Activated CD4-positive, alpha-beta T cell treated with anti-CD3 and anti-CD28 coated beads, Interleukin-2, Interleukin-4, amounts not matched to agents 100 ng/mL and 50 ng/mL, durations not matched to agents 16 hours and 8 hours (primary cell): ENCODE measurements around the gene HOOK2.
A peak's percentile ranks its signal among the peaks of the same experiment; 100 is the strongest.
"Not testable (repeated sequence)": the region's sequence is repeated elsewhere in the genome, so short reads cannot be mapped to it uniquely, and the experiment has no call there.

Experiments
- DNase-seq: peaks from one replicate; pipeline ENCODE4 v3.0.0-alpha.2; 2020; ENCODE audit warnings: low spot score

HOOK2 gene

DNA sequence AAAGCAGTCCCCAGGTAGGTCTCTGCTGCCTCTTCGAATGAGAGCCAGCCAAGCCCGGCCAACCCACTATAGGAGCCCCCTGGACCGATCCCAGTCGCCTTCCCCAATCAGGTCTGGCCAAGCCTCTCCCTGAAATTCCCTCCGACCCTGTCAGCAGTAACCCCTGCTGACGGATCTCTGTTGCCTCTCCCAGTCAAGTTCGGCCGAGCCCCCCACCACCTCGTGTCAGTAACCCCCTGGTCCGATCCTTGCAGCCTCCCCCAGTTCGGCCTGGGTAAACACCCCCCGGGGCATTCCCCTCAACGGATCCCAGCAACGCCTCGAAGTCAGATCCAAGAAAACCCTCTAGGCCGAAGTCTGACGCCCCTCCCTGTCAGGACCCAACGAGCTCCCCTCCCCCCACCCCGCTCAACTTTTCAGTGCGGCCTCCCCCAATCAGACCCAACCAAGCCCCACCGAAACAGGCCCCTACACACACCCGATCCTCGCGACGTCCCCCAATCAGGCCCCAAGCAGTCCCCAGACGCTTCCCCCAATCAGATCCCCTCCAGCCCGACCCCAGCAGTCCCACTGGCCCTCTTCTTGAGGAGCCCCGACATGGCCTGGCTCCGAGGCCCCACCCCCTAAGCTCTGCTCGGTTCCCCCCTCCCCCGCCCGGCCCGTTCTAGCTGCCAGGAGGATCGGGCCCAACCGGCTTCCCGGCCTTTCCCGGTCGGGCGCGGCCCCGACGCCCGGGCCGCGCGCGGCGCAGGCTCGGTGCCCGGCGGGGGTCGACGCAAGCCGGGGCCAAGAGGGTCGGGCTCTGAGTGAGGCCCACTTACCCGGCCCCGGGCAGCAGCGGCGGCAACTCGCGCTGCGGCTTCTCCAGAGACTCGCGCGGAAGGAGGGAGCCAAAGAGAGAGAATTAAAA lies 53.4 kb downstream of the HOOK2 start:
- DNase-seq, result peak; percentile 41

DNA sequence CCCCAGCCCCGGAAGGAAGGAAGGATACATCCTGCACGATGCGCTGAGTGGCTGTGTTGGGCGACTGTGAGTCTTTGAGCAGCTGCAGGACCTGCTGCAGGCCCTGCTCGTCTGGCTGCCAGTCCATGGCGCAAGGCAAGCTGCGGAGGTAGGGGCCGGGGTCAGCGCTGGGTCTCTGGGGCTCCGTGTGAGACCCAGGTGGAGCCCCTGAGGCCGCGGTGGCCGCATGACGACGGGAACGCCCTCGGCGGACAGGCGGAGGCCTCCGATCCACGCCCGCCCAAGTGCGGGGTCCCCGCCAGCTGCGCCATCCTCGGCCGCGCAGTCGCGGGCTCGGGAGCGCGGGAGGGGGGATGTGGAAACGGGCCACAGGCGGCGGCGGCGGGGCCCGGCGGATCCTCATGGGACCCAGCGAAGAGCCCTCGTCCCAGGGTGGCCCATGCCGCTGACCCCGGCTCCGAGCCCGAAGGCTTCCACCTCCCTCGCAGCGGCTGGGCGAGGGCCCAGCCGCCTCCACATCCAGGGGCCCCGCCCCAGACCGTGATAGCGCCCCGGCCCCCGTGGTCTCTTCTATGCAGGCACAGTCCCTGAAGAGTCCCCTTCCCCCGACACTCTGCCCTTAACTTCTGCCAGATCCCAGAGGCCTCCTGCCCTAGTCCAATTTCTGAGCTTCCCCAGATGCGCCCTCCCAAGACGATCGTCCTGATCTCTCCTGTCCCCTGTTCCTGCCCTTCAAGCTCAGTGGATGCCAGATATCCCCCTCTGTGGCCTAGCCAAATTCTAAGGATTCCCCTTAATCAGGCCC lies 54.3 kb downstream of the HOOK2 start:
- no peak for DNase-seq

DNA sequence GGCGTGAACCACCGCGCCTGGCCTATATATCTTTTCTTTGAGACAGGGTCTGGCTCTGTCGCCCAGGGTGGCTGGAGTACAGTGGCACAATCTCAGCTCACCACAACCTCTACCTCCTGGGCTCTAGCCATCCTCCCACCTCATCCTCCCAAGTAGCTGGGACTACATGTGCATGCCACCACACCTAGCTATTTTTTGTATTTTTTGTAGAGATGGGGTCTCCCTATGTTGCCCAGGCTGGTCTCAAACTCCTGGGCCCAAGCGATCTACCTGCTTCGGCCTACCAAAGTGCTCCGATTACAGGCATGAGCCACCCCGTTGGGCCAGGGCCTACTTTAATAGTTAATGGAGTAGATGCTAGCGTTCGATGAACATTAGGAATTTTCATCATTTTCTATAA lies 55.1 kb downstream of the HOOK2 start:
- DNase-seq, result no peak

DNA sequence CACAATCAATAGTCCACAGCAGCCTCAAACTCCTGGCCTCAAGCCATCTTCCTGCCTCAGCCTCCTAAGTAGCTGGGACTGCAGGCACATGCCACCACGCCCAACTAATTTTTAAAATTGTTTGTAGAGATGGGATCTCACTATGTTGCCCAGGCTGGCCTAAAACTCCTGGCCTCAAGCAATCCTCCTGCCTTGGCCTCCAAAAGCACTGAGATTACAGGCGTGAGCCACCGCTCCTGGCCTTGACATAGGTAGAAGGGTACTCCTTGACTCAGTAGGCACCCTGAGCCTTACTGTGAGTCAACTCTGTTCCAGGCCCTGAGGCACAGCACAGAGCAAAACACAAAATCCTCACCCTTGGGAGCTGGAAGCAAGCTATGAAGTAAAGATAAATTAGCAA lies 59.4 kb downstream of the HOOK2 start:
- no peak for DNase-seq

DNA sequence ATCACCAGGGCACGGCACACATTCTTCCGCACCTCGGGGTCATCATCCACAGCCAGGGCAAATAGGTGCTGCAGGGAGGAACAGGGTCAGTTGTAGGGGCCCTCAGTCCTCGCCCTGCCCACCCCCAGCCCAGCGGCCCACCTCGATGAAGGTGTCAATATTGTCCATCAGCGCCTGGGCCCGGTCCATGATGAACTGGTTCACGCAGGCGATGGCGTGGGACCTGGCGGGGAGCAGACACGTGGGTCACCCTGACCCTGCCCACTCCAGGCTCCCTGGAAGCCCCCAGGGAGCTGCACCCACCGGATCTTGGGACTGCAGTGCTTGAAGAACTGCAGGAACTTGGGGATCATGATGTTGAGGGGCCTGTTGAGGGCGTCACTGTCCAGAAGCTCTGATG lies 60.2 kb downstream of the HOOK2 start:
- DNase-seq, result no peak

DNA sequence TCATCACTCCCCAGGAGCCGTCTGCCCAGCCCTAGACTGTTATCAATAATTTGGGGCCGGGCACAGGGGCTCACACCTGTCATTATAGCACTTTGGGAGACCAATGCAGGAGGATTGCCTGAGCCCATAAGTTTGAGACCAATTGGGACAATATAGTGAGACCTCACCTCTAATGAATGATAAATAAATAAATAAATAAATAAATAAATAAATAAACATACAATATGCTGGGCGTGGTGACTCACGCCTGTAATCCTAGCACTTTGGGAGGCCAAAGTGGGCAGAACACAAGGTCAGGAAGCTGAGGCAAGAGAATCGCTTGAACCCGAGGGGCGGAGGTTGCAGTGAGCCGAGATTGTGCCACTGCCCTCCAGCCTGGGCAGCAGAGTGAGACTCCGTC lies 62.0 kb downstream of the HOOK2 start:
- DNase-seq, result not testable (repeated sequence)
